Measurements from ENCODE around the gene SLC6A18. TPM values are rescaled to one million over a fixed set of nuclear protein-coding genes. Genes with fewer than 3 reads are reported as not detected.

SLC6A18 gene
- total and polyA plus RNA-seq, 2 experiments from 2014 or later = 0.35 TPM; not detected in 1

- H3K27ac ChIP-seq = no peak overlapping the region
- peaks cover 32% of the 10 kb centered on the region for H3K4me1 ChIP-seq (ENCODE audit: insufficient read depth)
- H3K9me2 ChIP-seq (replicated peaks; ENCODE audit: insufficient read depth) = no peaks in the 10 kb centered on the region
- no peaks in the 10 kb centered on the region for H3K79me2 ChIP-seq
- WGBS (ENCODE audit: low lambda C conversion rate, missing lambda C conversion rate) = 98% methylated on average over 15 of the region's 20 CpGs
- H3K9me3 ChIP-seq (ENCODE audit: low read depth) = no peaks in the 10 kb centered on the region
- no peaks in the 10 kb centered on the region for H4K20me1 ChIP-seq (ENCODE audit: insufficient read depth, poor library complexity, severe bottlenecking)
- H3K4me2 ChIP-seq = no peak overlapping the region
- no peaks in the 10 kb centered on the region for H3K36me3 ChIP-seq (replicated peaks; ENCODE audit: insufficient read depth, low read depth)
- H3K4me3 ChIP-seq = no peak overlapping the region
- H2AFZ ChIP-seq = no peak overlapping the region
- no peaks in the 10 kb centered on the region for H3K27me3 ChIP-seq
- DNase-seq (ENCODE audit: low spot score) = no peak
- TF ChIP-seq CTCF (IDR thresholded peaks at IDR 0.05; ENCODE audit: poor library complexity) (no peak), EZH2phosphoT487 (IDR thresholded peaks at IDR 0.05; ENCODE audit: low read depth, severe bottlenecking, unreplicated experiment) (no peak), EZH2 (IDR thresholded peaks at IDR 0.05; ENCODE audit: borderline replicate concordance) (no peak)
Observed at GRCh38 chr5:1180096-1180495, 45.1 kb upstream of the SLC6A18 start.

GRCh38 chr5:1180841-1181271 lies 44.3 kb upstream of the SLC6A18 start:
- peak overlapping the region; percentile 96 for H3K27ac ChIP-seq
- TF ChIP-seq CTCF (IDR thresholded peaks at IDR 0.05; ENCODE audit: poor library complexity) = no peak
- no peak for TF ChIP-seq EZH2 (IDR thresholded peaks at IDR 0.05; ENCODE audit: borderline replicate concordance)
- TF ChIP-seq EZH2phosphoT487 (IDR thresholded peaks at IDR 0.05; ENCODE audit: low read depth, severe bottlenecking, unreplicated experiment) = no peak
- H3K4me2 ChIP-seq = no peak overlapping the region
- no peaks in the 10 kb centered on the region for H3K9me3 ChIP-seq (ENCODE audit: low read depth)
- no peak overlapping the region for H3K4me3 ChIP-seq
- H3K27me3 ChIP-seq = no peaks in the 10 kb centered on the region
- WGBS (ENCODE audit: low lambda C conversion rate, missing lambda C conversion rate) = 89% methylated on average over 16 of the region's 20 CpGs
- H3K36me3 ChIP-seq (replicated peaks; ENCODE audit: insufficient read depth, low read depth) = no peaks in the 10 kb centered on the region
- H2AFZ ChIP-seq = no peak overlapping the region
- no peaks in the 10 kb centered on the region for H3K9me2 ChIP-seq (replicated peaks; ENCODE audit: insufficient read depth)
- no peak for DNase-seq (ENCODE audit: low spot score)
- no peaks in the 10 kb centered on the region for H3K79me2 ChIP-seq
- no peaks in the 10 kb centered on the region for H4K20me1 ChIP-seq (ENCODE audit: insufficient read depth, poor library complexity, severe bottlenecking)
- peaks cover 39% of the 10 kb centered on the region for H3K4me1 ChIP-seq (ENCODE audit: insufficient read depth)

GRCh38 chr5:1181451-1182359 lies 43.5 kb upstream of the SLC6A18 start:
- Histone ChIP-seq H3K79me2 (no peaks in the 10 kb centered on the region), H3K27ac (peak overlapping the region; percentile 96), H3K36me3 (replicated peaks; ENCODE audit: insufficient read depth, low read depth) (no peaks in the 10 kb centered on the region), H3K4me3 (no peak overlapping the region), H3K4me1 (ENCODE audit: insufficient read depth) (peaks cover 48% of the 10 kb centered on the region), H2AFZ (no peak overlapping the region), H3K27me3 (no peaks in the 10 kb centered on the region), H3K9me3 (ENCODE audit: low read depth) (no peaks in the 10 kb centered on the region), H3K4me2 (peak overlapping the region; percentile 66), H3K9me2 (replicated peaks; ENCODE audit: insufficient read depth) (no peaks in the 10 kb centered on the region), H4K20me1 (ENCODE audit: insufficient read depth, poor library complexity, severe bottlenecking) (no peaks in the 10 kb centered on the region)
- peak; percentile 77 for DNase-seq (ENCODE audit: low spot score)
- 73% methylated on average over 19 of the region's 27 CpGs for WGBS (ENCODE audit: low lambda C conversion rate, missing lambda C conversion rate)
- no peak for TF ChIP-seq CTCF (IDR thresholded peaks at IDR 0.05; ENCODE audit: poor library complexity)
- TF ChIP-seq EZH2 (IDR thresholded peaks at IDR 0.05; ENCODE audit: borderline replicate concordance) = no peak
- TF ChIP-seq EZH2phosphoT487 (IDR thresholded peaks at IDR 0.05; ENCODE audit: low read depth, severe bottlenecking, unreplicated experiment) = no peak

All from hepatocyte (in vitro differentiated cells).